Measurements from ENCODE around the gene C16orf96. TPM values are rescaled to one million over a fixed set of nuclear protein-coding genes. Genes with fewer than 3 reads are reported as not detected.

The C16orf96 gene
- total and polyA plus RNA-seq, 2 experiments from 2014 or later = 0.37 to 2.2 TPM

DNA sequence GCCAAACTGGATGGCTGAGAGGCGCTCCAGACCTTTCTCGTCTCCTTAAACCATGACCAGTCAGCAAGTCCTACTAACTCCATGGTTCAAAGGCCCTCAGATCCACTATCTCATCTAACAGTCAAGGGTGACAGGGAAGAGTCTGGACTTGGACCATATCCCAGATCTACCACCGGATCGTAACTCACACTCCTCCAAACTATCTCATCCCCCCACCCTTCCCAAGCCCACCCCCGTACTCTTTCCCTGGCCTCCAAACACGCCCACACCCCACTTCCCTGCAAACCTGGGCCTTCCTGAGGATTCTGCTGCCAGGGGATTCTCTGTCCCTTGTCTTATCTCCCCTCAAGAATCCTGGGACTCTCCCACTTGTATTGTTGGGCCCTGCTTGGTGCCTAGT is 22.6 kb upstream of the C16orf96 start:
- Mint-ChIP-seq H3K4me3 (no peak overlapping the region), H3K4me1 (peaks cover 44% of the 10 kb centered on the region), H3K9me3 (no peaks in the 10 kb centered on the region; the same call in 2 of the 3 replicates), H3K36me3 (ENCODE audit: low read depth) (peaks cover 36% of the 10 kb centered on the region), H3K27ac (no peak overlapping the region), H3K27me3 (ENCODE audit: insufficient read depth, low read depth, poor library complexity) (peaks cover 19% of the 10 kb centered on the region)
- Histone ChIP-seq H3K4me3 (no peak overlapping the region), H4K20me1 (replicated peaks; ENCODE audit: insufficient read depth) (peaks cover 13% of the 10 kb centered on the region), H3K79me2 (replicated peaks; ENCODE audit: insufficient read depth) (peaks cover 65% of the 10 kb centered on the region), H3K4me2 (no peak overlapping the region), H3K27me3 (ENCODE audit: insufficient read depth) (no peaks in the 10 kb centered on the region), H3F3A (replicated peaks; ENCODE audit: low read depth) (0 out of 2 replicates have a peak, but pooled peaks cover 17% of the 10 kb centered on the region), H3K9me2 (ENCODE audit: insufficient read depth) (no peaks in the 10 kb centered on the region), H3K27ac (ENCODE audit: low read depth) (no peak overlapping the region), H3K4me1 (ENCODE audit: insufficient read depth) (peaks cover 24% of the 10 kb centered on the region; the same call in 1 of the 2 replicates), H3K36me3 (ENCODE audit: insufficient read depth) (no peaks in the 10 kb centered on the region; the same call in none of the 2 replicates), H2AFZ (no peak overlapping the region)
- TF ChIP-seq STAT1 (IDR thresholded peaks at IDR 0.05; ENCODE audit: unreplicated experiment) = no peak
- TF ChIP-seq JUNB (IDR thresholded peaks at IDR 0.05; ENCODE audit: unreplicated experiment) = no peak
- TF ChIP-seq ZNF331 (CRISPR knock-in tag; IDR thresholded peaks at IDR 0.05; ENCODE audit: low read depth) = no peak
- no peak for TF ChIP-seq EZH2 (IDR thresholded peaks at IDR 0.05; ENCODE audit: low read depth, unreplicated experiment)
- no peak for TF ChIP-seq NANOG (IDR thresholded peaks at IDR 0.05; ENCODE audit: borderline replicate concordance)
- TF ChIP-seq EZH2phosphoT487 (IDR thresholded peaks at IDR 0.05; ENCODE audit: unreplicated experiment) = no peak
- TF ChIP-seq, protein P1, sequence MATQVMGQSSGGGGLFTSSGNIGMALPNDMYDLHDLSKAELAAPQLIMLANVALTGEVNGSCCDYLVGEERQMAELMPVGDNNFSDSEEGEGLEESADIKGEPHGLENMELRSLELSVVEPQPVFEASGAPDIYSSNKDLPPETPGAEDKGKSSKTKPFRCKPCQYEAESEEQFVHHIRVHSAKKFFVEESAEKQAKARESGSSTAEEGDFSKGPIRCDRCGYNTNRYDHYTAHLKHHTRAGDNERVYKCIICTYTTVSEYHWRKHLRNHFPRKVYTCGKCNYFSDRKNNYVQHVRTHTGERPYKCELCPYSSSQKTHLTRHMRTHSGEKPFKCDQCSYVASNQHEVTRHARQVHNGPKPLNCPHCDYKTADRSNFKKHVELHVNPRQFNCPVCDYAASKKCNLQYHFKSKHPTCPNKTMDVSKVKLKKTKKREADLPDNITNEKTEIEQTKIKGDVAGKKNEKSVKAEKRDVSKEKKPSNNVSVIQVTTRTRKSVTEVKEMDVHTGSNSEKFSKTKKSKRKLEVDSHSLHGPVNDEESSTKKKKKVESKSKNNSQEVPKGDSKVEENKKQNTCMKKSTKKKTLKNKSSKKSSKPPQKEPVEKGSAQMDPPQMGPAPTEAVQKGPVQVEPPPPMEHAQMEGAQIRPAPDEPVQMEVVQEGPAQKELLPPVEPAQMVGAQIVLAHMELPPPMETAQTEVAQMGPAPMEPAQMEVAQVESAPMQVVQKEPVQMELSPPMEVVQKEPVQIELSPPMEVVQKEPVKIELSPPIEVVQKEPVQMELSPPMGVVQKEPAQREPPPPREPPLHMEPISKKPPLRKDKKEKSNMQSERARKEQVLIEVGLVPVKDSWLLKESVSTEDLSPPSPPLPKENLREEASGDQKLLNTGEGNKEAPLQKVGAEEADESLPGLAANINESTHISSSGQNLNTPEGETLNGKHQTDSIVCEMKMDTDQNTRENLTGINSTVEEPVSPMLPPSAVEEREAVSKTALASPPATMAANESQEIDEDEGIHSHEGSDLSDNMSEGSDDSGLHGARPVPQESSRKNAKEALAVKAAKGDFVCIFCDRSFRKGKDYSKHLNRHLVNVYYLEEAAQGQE (IDR thresholded peaks at IDR 0.05; ENCODE audit: unreplicated experiment) = no peak
- TF ChIP-seq, protein P2, sequence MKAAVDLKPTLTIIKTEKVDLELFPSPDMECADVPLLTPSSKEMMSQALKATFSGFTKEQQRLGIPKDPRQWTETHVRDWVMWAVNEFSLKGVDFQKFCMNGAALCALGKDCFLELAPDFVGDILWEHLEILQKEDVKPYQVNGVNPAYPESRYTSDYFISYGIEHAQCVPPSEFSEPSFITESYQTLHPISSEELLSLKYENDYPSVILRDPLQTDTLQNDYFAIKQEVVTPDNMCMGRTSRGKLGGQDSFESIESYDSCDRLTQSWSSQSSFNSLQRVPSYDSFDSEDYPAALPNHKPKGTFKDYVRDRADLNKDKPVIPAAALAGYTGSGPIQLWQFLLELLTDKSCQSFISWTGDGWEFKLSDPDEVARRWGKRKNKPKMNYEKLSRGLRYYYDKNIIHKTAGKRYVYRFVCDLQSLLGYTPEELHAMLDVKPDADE (IDR thresholded peaks at IDR 0.05) = no peak
- TF ChIP-seq CREB1 (CRISPR knock-in tag; IDR thresholded peaks at IDR 0.05; ENCODE audit: low read depth) = no peak
- TF ChIP-seq POLR2AphosphoS5 (IDR thresholded peaks at IDR 0.05; ENCODE audit: low read depth) = no peak
- TF ChIP-seq, protein P3, sequence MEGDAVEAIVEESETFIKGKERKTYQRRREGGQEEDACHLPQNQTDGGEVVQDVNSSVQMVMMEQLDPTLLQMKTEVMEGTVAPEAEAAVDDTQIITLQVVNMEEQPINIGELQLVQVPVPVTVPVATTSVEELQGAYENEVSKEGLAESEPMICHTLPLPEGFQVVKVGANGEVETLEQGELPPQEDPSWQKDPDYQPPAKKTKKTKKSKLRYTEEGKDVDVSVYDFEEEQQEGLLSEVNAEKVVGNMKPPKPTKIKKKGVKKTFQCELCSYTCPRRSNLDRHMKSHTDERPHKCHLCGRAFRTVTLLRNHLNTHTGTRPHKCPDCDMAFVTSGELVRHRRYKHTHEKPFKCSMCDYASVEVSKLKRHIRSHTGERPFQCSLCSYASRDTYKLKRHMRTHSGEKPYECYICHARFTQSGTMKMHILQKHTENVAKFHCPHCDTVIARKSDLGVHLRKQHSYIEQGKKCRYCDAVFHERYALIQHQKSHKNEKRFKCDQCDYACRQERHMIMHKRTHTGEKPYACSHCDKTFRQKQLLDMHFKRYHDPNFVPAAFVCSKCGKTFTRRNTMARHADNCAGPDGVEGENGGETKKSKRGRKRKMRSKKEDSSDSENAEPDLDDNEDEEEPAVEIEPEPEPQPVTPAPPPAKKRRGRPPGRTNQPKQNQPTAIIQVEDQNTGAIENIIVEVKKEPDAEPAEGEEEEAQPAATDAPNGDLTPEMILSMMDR (conservative IDR thresholded peaks at IDR 0.05; ENCODE audit: low read depth in 2 of 2) = no peak
- TF ChIP-seq, protein P4, sequence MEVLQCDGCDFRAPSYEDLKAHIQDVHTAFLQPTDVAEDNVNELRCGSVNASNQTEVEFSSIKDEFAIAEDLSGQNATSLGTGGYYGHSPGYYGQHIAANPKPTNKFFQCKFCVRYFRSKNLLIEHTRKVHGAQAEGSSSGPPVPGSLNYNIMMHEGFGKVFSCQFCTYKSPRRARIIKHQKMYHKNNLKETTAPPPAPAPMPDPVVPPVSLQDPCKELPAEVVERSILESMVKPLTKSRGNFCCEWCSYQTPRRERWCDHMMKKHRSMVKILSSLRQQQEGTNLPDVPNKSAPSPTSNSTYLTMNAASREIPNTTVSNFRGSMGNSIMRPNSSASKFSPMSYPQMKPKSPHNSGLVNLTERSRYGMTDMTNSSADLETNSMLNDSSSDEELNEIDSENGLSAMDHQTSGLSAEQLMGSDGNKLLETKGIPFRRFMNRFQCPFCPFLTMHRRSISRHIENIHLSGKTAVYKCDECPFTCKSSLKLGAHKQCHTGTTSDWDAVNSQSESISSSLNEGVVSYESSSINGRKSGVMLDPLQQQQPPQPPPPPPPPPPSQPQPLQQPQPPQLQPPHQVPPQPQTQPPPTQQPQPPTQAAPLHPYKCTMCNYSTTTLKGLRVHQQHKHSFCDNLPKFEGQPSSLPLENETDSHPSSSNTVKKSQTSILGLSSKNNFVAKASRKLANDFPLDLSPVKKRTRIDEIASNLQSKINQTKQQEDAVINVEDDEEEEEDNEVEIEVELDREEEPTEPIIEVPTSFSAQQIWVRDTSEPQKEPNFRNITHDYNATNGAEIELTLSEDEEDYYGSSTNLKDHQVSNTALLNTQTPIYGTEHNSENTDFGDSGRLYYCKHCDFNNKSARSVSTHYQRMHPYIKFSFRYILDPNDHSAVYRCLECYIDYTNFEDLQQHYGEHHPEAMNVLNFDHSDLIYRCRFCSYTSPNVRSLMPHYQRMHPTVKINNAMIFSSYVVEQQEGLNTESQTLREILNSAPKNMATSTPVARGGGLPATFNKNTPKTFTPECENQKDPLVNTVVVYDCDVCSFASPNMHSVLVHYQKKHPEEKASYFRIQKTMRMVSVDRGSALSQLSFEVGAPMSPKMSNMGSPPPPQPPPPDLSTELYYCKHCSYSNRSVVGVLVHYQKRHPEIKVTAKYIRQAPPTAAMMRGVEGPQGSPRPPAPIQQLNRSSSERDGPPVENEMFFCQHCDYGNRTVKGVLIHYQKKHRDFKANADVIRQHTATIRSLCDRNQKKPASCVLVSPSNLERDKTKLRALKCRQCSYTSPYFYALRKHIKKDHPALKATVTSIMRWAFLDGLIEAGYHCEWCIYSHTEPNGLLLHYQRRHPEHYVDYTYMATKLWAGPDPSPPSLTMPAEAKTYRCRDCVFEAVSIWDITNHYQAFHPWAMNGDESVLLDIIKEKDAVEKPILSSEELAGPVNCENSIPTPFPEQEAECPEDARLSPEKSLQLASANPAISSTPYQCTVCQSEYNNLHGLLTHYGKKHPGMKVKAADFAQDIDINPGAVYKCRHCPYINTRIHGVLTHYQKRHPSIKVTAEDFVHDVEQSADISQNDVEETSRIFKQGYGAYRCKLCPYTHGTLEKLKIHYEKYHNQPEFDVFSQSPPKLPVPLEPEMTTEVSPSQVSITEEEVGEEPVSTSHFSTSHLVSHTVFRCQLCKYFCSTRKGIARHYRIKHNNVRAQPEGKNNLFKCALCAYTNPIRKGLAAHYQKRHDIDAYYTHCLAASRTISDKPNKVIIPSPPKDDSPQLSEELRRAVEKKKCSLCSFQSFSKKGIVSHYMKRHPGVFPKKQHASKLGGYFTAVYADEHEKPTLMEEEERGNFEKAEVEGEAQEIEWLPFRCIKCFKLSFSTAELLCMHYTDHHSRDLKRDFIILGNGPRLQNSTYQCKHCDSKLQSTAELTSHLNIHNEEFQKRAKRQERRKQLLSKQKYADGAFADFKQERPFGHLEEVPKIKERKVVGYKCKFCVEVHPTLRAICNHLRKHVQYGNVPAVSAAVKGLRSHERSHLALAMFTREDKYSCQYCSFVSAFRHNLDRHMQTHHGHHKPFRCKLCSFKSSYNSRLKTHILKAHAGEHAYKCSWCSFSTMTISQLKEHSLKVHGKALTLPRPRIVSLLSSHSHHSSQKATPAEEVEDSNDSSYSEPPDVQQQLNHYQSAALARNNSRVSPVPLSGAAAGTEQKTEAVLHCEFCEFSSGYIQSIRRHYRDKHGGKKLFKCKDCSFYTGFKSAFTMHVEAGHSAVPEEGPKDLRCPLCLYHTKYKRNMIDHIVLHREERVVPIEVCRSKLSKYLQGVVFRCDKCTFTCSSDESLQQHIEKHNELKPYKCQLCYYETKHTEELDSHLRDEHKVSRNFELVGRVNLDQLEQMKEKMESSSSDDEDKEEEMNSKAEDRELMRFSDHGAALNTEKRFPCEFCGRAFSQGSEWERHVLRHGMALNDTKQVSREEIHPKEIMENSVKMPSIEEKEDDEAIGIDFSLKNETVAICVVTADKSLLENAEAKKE (CRISPR knock-in tag; IDR thresholded peaks at IDR 0.05) = no peak
- no peak for TF ChIP-seq ZNF114 (CRISPR knock-in tag; IDR thresholded peaks at IDR 0.05)
- DNase-seq (ENCODE audit: low spot score) (no peak), ATAC-seq (no peak)

Measured in GM23338 (cell line).